Measurements from ENCODE around the gene UBE2F.

DNA sequence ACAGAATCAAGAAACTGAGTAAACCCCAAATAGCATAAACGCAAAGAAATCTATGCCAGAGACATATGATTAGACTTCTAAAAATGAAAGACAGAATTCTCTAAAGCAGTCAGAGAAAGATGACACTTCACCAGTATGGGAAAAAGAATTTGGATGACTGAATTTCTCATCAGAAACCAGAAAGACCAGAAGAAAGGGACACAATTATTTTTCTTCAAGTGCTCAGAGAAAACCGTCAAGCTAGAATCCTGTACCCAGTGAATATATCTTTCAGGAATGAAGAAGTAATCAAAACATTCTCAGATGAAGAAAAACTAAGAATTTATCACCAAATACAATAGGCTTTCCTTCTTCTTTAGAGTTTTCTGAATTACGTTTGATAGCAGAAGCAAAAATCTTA is 119.1 kb downstream of the UBE2F start:
- TF ChIP-seq PATZ1 (CRISPR knock-in tag; IDR thresholded peaks at IDR 0.05; ENCODE audit: borderline replicate concordance): no peak
- TF ChIP-seq ARNTL (CRISPR knock-in tag; IDR thresholded peaks at IDR 0.05; ENCODE audit: borderline replicate concordance, low read depth): no peak
- TF ChIP-seq ZFP30 (CRISPR knock-in tag; IDR thresholded peaks at IDR 0.05): no peak
- no peak for TF ChIP-seq RARB (CRISPR knock-in tag; IDR thresholded peaks at IDR 0.05)
- TF ChIP-seq, protein P1, sequence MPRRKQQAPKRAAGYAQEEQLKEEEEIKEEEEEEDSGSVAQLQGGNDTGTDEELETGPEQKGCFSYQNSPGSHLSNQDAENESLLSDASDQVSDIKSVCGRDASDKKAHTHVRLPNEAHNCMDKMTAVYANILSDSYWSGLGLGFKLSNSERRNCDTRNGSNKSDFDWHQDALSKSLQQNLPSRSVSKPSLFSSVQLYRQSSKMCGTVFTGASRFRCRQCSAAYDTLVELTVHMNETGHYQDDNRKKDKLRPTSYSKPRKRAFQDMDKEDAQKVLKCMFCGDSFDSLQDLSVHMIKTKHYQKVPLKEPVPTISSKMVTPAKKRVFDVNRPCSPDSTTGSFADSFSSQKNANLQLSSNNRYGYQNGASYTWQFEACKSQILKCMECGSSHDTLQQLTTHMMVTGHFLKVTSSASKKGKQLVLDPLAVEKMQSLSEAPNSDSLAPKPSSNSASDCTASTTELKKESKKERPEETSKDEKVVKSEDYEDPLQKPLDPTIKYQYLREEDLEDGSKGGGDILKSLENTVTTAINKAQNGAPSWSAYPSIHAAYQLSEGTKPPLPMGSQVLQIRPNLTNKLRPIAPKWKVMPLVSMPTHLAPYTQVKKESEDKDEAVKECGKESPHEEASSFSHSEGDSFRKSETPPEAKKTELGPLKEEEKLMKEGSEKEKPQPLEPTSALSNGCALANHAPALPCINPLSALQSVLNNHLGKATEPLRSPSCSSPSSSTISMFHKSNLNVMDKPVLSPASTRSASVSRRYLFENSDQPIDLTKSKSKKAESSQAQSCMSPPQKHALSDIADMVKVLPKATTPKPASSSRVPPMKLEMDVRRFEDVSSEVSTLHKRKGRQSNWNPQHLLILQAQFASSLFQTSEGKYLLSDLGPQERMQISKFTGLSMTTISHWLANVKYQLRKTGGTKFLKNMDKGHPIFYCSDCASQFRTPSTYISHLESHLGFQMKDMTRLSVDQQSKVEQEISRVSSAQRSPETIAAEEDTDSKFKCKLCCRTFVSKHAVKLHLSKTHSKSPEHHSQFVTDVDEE (CRISPR knock-in tag; IDR thresholded peaks at IDR 0.05): no peak
